UCSD-AML1 (cell line): ENCODE results near the gene MYCT1.

Experiments used
- DNase-seq: peaks from one replicate; lab custom pipeline; 2025; ENCODE audit not compliant: unreplicated experiment; lab: John Stamatoyannopoulos, UW

MYCT1 gene

DNA sequence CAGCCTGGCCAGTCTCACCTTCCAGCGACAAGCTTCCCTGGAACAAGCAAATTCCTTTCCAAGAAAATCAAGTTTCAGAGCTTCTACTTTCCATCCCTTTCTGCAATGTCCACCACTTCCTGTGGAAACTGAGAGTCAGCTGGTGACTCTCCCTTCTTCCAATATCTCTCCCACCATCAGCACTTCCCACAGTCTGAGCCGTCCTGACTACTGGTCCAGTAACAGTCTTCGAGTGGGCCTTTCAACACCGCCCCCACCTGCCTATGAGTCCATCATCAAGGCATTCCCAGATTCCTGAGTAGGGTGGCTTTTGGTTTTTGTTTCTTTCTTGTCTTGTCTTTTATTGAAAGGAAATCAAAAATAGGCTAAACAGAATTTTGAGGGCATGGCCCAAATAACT lies 24.3 kb downstream of the MYCT1 start:
- DNase-seq, result no peak

DNA sequence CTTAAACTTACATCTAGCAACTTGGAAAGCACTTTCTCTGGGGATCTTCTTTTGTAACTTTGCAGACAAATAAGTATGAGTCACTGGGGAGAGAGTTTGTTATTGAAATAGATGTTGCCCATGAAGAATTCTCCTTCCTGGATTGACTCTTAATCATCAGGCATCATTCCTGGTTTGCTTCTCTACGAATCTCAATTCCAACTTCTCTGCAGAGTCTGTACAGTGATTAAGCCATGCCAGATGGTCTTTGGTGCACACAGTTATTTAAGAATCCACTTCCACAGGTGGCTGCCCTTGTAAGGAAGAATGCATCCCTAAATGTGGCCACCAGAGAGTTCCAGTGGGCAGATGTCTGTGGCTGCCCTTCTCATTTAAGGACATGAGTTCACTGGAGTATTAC lies 25.7 kb downstream of the MYCT1 start:
- DNase-seq, result no peak

DNA sequence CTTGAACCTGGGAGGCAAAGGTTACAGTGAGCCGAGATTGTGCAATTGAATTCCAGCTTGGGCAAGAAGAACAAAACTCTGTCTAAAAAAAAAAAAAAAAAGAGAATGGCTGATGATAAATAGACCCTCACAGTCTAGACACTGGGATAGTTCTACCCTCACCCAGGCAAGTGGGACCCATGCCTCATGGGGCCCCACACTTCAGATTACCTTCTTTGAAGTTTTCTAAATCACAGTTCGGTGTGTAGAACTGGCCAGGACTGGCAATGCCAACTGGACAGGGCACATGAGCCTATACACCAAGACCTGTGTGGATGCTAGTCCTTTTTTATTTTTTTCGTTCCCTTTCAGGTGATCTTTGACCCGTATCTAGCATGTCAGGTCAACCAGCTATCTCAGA lies 28.6 kb downstream of the MYCT1 start:
- no peak for DNase-seq

DNA sequence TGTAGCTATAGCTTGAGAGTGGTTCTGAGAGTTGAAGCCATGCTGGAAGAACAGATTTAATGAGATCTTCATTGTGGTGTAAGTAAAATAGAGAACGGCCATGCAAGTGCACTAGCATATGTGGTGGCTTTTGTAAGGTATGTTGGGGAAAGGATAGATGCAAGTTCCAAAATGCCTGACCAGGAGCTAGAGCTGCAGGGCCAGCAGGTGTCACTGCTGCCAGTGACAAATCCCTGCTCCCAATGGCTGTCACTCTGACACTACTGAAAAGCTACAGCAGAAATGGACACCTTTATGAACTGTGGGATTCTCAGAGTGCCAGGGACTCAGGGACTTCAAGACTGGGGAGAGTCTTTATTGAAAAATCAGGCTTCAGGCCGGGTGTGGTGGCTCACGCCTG lies 29.8 kb downstream of the MYCT1 start:
- no peak for DNase-seq

DNA sequence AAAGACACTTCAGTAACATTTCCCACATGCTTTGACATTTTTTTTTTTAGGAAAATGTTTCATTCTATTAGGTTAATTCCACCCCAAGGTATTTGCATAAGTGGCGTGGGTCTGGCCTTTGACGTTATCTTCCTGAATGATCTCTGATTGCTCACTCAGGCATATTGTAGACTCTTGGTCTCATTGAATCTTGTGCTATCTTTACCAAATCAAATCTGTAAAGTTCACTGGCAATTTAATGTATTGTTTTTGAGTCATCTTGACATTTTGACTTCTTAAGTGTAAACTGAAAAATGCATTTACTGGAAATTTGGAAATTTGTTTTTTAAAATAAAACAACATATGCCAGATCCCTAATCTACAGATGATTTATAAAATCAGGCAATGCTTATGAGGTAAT lies 36.9 kb downstream of the MYCT1 start:
- no peak for DNase-seq

DNA sequence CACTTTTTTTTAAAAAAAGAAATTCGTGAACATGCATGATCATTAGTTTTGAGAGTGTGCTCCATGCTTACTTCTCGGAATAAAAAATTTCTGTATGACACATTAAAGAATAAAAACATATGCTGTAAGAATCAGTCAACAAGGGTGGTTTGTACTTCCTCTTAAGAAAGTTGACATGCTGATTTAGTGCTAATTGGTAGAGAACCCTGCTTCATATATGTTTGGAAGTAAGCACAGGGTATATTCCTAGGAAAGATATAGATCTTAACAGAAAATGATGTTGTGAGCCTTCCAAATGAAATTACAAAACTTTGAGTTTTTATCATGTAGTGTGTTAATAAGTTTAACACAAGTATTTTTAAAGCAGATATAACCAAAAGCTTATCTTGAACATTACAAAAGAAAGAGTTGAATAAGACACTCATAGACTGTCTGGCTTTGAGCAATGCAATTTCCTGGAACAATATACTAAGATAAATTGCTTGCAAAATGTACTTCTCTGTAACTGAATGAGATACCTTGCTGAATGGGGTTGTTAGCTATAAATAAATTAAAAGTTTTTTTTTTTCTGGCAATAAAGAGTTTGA lies 39.1 kb downstream of the MYCT1 start:
- no peak for DNase-seq

DNA sequence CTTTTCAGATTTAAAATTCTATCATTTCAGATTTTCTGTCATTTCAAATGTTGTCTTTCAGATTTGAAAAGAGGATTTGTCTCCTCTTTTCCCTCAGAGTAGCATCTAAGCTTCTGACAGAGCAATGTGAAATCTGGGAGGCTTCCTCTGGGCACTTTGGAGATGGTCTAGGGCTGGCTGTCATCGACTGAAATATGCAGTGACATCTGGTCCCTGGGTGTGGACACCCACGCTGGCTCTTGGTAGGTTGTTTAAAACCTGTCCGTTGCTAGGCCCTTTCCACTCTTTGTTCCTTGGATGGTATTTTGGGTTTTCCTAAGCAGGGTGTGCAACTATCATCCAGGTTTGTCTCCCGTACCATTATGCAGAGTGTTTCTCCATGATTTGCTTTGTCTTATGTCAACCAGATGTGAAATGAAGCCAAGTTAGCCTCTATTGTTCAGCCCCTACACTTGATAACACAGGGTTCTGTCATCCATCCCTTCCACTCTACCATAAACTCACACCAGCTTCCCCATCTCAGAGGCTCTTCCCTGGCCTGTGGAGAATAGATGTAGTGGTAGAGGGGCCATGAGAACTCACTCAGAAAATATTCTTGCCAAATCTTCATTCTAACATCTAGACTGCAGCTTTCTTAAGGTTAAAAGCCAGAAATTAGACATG lies 47.9 kb downstream of the MYCT1 start:
- DNase-seq, result no peak

DNA sequence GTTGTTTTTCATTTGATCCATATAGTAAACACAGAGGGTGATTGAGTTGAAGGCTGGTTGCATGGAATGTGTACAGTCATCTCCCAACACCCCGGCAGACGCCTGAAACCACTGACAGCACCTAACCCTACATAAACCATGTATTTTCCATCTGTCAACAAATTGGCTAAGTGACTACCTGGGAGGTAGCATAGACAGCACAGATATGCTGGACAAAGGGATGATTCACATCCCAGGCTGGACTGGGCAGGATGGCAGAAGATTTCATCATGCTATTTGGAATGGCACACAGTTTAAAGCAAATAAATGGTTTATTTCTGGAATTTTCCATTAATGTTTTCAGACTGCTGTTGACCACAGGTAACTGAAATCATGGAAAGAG lies 48.5 kb downstream of the MYCT1 start:
- DNase-seq, result no peak

DNA sequence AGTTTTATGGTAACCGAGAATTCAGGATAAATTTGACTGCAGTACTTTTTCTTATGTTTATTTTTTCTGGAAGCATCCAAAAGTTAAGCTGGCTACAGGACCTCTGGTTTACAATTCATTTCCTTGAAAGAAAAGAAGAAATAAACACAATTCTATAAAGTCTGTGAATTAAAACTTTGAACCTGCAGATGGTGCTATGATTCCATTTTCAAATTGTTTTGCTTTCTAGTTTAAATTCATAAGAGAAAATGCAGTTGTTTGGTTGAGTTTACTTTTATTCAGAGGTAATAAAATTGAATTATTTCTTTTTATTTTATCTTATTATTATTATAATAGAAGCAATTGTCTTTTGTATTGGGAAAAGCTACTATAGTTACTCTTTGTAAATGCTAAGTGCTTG lies 51.1 kb downstream of the MYCT1 start:
- no peak for DNase-seq

DNA sequence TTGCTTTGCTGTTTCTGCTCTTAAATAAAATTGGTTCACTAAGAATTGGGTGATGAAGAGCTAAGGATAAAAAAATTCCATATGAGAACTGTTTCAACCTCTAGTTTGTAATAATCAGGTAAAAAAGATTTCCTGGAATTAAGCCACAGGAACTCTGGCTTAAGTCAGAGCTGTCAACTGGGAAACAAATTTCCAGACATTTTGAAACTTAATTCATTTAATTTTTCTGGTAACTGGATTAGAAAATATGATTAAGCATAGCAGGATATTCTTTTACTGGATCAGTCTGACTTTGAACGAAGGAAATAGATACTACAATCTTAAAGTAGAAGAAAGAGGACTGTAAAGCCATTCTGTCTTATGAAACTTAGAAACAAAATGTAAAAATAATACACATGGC lies 51.6 kb downstream of the MYCT1 start:
- no peak for DNase-seq

DNA sequence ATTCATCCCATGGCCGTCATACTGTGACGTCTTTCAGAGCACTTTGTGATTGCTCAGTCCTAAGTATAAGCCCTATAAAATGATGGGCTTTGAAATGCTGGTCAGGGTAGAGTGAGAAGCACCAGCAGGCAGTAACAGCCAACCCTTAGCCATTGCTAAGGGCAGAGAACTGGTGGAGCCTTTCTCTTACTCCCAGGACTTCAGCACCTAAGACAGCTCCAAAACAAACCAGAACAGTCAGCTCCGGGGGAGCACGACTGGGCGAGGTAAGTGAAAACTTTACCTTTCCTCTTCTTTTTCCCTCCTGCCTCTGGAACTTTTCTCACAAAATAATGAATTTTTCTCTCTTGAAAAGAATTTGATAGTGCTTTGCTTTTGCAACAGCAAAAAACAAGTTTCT lies 53.0 kb downstream of the MYCT1 start, which contains the start of gene VIP:
Gene VIP (plus strand): TSS at position 104 of the 400 bp plus-strand sequence. CDS start 1,381 bp downstream, outside the sequence.
- no peak for DNase-seq

DNA sequence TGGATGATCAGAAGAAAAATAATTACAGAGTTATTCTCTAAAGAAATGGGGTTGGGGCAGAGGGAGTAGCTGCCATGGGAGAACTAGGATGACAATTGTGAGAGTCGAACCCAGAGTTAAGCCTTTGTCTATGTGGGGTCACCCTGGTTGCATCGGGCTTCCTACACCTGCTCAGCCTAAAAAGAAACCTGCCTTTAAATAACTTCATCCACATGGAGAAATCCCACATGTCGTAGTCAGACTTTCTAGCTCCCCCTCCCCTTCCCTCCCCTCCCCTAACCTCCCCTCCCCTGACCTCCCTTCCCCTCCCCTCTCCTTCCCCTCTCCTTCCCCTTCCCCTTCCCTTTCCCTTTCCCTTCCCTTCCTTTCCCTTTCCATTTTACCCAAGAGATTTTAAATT lies 67.6 kb downstream of the MYCT1 start:
- no peak for DNase-seq

DNA sequence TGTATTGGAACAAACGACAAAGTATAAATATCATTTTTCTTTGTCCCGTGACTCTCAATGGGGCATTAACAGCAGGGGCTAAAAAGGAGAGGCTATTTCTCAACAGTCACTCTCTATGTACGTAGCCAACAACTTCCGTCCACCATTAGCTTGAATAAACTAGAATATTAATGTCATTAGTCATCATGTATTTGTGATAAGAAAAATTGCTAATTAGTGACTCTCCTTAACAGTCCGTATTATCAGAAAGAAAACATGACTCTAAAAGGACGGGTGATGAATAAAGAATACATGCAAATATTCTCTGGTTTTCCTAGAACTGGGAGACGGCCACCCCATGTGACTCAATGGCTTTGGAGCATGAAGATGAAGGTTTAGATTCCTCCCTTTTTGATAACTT lies 71.5 kb downstream of the MYCT1 start:
- DNase-seq, result no peak

DNA sequence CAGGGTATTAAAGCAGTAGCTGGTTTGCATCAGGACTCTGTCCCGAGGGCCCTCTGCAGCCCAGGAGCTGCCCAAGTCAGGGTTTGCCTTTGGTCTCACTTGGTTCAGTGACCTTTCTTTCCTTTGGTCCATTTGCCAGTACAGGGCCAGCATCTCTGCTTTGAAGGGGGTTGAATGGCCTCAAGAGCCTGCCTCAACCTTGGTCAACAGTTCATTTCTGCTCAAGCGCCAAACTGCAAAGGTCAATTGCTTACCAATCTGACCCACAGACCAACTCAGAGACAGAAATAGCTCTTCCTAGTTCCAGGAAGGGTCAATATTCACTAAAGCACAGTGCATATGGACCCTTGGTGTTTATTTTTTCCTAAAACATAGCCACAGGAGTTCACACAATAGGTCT lies 72.3 kb downstream of the MYCT1 start:
- no peak for DNase-seq

DNA sequence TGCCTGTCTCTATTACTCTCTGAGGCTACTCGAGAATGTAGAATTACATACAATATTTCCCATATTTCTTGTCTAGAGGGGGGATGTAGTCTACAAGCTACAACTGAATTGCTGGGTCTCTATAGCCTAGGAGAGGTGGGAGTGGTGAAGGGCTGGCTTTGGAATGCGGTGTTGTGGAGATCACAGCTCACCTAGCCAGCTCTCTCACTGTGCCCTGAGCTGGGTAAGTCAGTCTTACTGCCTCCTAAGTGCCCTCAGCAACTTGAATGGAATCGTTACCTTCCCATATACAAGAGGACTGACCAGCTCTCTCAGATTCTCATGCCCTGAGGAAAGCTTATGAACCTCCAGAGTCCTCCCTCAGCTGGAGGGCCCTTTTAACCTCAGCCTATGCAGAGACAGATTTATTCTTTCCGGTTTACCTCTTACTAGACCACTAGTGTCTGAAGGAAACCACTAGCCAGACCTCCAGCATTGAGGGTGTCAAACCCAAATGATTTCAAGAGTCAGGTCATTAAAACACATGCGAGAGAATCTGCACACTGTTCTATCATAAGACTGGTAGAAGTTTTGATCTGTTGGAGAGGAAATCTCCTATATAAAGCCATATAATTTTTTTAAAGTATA lies 73.5 kb downstream of the MYCT1 start:
- DNase-seq, result no peak
